SK-N-SH (cell line): ENCODE measurements around the gene PEX5. TPM values are rescaled to one million over a fixed set of nuclear protein-coding genes. Genes with fewer than 3 reads are reported as not detected.

ENCODE experiments used
- CTCF ChIA-PET: fragments of 300-600, 350-600 bp; formaldehyde crosslinking; extraction: SDS; loops from one replicate; lab custom pipeline; 2021; lab: Yijun Ruan, JAX
- POLR2A ChIA-PET: fragments of 350-600 bp; sonication (Branson Sonifier 250); formaldehyde crosslinking; extraction: SDS; loops from one replicate; lab custom pipeline; 2020; ENCODE audit warnings: antibody characterized with exemption, inconsistent platforms; lab: Yijun Ruan, JAX
- DNase-seq: peaks from one replicate; pipeline ENCODE4 v3.0.0; 2012
- H2AFZ ChIP-seq: fragments of 200-600 bp; sonication (generic); 2 replicates; pipeline ENCODE4 v1.8.1; 2016; ENCODE audit warnings: antibody characterized with exemption, mild to moderate bottlenecking, low read depth
- H3F3A ChIP-seq: fragments of 200-600 bp; sonication (generic); replicated peaks from 2 replicates; pipeline ENCODE3; 2016; ENCODE audit warnings: antibody characterized with exemption, mild to moderate bottlenecking; ENCODE audit not compliant: insufficient read depth
- H3K27ac ChIP-seq, 2 experiments: fragments of 200-500 bp in 1 of 2; fragments of 200-600 bp in 1 of 2; sonication (Bioruptor generic) in 1 of 2; sonication (generic), shearing (Covaris generic) in 1 of 2; 2 replicates each; pipeline versions ENCODE4 v1.5.1 to v1.6.1; 2014 to 2016; ENCODE audit warnings: low read depth in 2 of 2, inconsistent platforms in 1 of 2, low read length in 1 of 2, mild to moderate bottlenecking in 1 of 2, mixed read lengths in 1 of 2
- H3K27me3 ChIP-seq: fragments of 200-600 bp; sonication (generic), shearing (Covaris generic); 2 replicates; pipeline ENCODE4 v1.6.1; 2016; ENCODE audit warnings: mixed run types; ENCODE audit not compliant: insufficient read depth
- H3K36me3 ChIP-seq, 2 experiments: fragments of 200-500 bp in 1 of 2; fragments of 200-600 bp in 1 of 2; sonication (Bioruptor generic) in 1 of 2; sonication (generic) in 1 of 2; replicated peaks in 1 of 2; 2 replicates each; pipeline versions ENCODE3 to v1.5.1; 2014 to 2016; ENCODE audit warnings: low read length in 1 of 2, mild to moderate bottlenecking in 1 of 2; ENCODE audit not compliant: insufficient read depth in 2 of 2, control insufficient read depth in 1 of 2
- H3K4me1 ChIP-seq, 2 experiments: fragments of 200-500 bp in 1 of 2; fragments of 200-600 bp in 1 of 2; sonication (Bioruptor generic) in 1 of 2; sonication (generic), shearing (Covaris generic) in 1 of 2; 2 replicates each; pipeline versions ENCODE4 v1.5.1 to v1.6.1; 2014 to 2016; ENCODE audit warnings: low read depth in 1 of 2, low read length in 1 of 2, mixed run types in 1 of 2; ENCODE audit not compliant: insufficient read depth in 2 of 2, control insufficient read depth in 1 of 2
- H3K4me2 ChIP-seq: fragments of 200-600 bp; sonication (generic), shearing (Covaris generic); 2 replicates; pipeline ENCODE4 v1.6.1; 2017; ENCODE audit warnings: mixed run types
- H3K4me3 ChIP-seq, 2 experiments: fragments of 200-500 bp in 1 of 2; fragments of 200-600 bp in 1 of 2; sonication (Bioruptor generic) in 1 of 2; sonication (generic), shearing (Covaris generic) in 1 of 2; 2 replicates each; pipeline versions ENCODE4 v1.5.1 to v1.8.1; 2014 to 2016; ENCODE audit warnings: low read depth in 2 of 2, inconsistent platforms in 1 of 2, low read length in 1 of 2, mild to moderate bottlenecking in 1 of 2, mixed read lengths in 1 of 2, moderate library complexity in 1 of 2
- H3K79me2 ChIP-seq: fragments of 200-600 bp; sonication (generic); 2 replicates; pipeline ENCODE4 v1.8.1; 2017; ENCODE audit warnings: mild to moderate bottlenecking; ENCODE audit not compliant: insufficient read depth
- H3K9ac ChIP-seq: fragments of 200-600 bp; sonication (generic); 2 replicates; pipeline ENCODE4 v1.6.1; 2017; ENCODE audit warnings: mixed run types
- H3K9me2 ChIP-seq: fragments of 200-600 bp; sonication (generic); 2 replicates; pipeline ENCODE4 v1.6.1; 2017; ENCODE audit warnings: mixed run types
- H3K9me3 ChIP-seq: fragments of 200-600 bp; sonication (generic); 2 replicates; pipeline ENCODE4 v1.6.1; 2017; ENCODE audit warnings: mixed run types, mild to moderate bottlenecking, moderate library complexity
- H4K20me1 ChIP-seq: fragments of 200-600 bp; sonication (generic); 2 replicates; pipeline ENCODE4 v1.6.1; 2017; ENCODE audit warnings: mild to moderate bottlenecking, mixed run types; ENCODE audit not compliant: insufficient read depth
- EP300 ChIP-seq, 2 experiments: IDR thresholded peaks; 2 replicates each; pipeline versions ENCODE4 v1.4.0 to v1.6.1; 2012; ENCODE audit warnings: borderline replicate concordance in 1 of 2, low read depth in 1 of 2, low read length in 1 of 2
- GABPA ChIP-seq: IDR thresholded peaks from 2 replicates; pipeline ENCODE4 v1.4.0; 2012; ENCODE audit warnings: low read depth, mild to moderate bottlenecking
- GATA2 ChIP-seq: sonication (generic); formaldehyde crosslinking; IDR thresholded peaks from 2 replicates; pipeline ENCODE4 v1.5.0; 2020; ENCODE audit warnings: mild to moderate bottlenecking, missing genetic modification reagents
- JUND ChIP-seq: IDR thresholded peaks from 2 replicates; pipeline ENCODE4 v1.4.0; 2012
- MAX ChIP-seq: IDR thresholded peaks from 2 replicates; pipeline ENCODE4 v1.4.0; 2012; ENCODE audit warnings: low read depth
- MEF2A ChIP-seq: IDR thresholded peaks from 2 replicates; pipeline ENCODE4 v1.4.0; 2012; ENCODE audit warnings: low read depth, borderline replicate concordance
- MXI1 ChIP-seq: IDR thresholded peaks from 2 replicates; pipeline ENCODE4 v1.6.1; 2012; ENCODE audit warnings: mild to moderate bottlenecking, low read depth, low read length, improper control_type of control experiment
- NFIC ChIP-seq: IDR thresholded peaks from 2 replicates; pipeline ENCODE4 v1.4.0; 2012; ENCODE audit warnings: borderline replicate concordance
- NRF1 ChIP-seq: IDR thresholded peaks from 2 replicates; pipeline ENCODE4 v1.6.1; 2012; ENCODE audit warnings: low read depth, mild to moderate bottlenecking, low read length
- PBX3 ChIP-seq: IDR thresholded peaks from 2 replicates; pipeline ENCODE4; 2012
- RCOR1 ChIP-seq: fragments of 150-350 bp; IDR thresholded peaks from 2 replicates; pipeline ENCODE4 v1.6.1; 2017; ENCODE audit warnings: antibody characterized with exemption, low read length
- TCF12 ChIP-seq: IDR thresholded peaks from 2 replicates; pipeline ENCODE4 v1.4.0; 2012
- TEAD4 ChIP-seq: IDR thresholded peaks from 2 replicates; pipeline ENCODE4 v1.4.0; 2012; ENCODE audit warnings: mild to moderate bottlenecking, borderline replicate concordance; ENCODE audit not compliant: insufficient read depth
- YY1 ChIP-seq: IDR thresholded peaks from 2 replicates; pipeline ENCODE4 v1.4.0; 2012; ENCODE audit warnings: low read depth, mild to moderate bottlenecking
- WGBS: methylation state at CpG from one replicate; pipeline ENCODE4 v1.1.6; 2017; ENCODE audit warnings: low lambda C conversion rate; 5-methylcytosine and 5-hydroxymethylcytosine counted together
- polyA plus RNA-seq, 3 experiments: library from polyadenylated mRNA; depleted of rRNA; stranded (reverse); fragments of >200 nt; gene quantifications; 2 replicates each; pipeline ENCODE4 v1.2.3, GENCODE V29; 2012
- TF ChIP-seq, protein P1 (sequence below): fragments of 150-350 bp; IDR thresholded peaks from 2 replicates; pipeline ENCODE4 v1.6.1; 2016; ENCODE audit warnings: mild to moderate bottlenecking, low read depth, low read length
- TF ChIP-seq, protein P2 (sequence below): IDR thresholded peaks from 2 replicates; pipeline ENCODE4 v1.6.1; 2012; ENCODE audit warnings: mild to moderate bottlenecking, low read depth, low read length, moderate library complexity

Gene PEX5
- polyA plus RNA-seq, 1 of the 3 experiments (the other 2 are of a cell fraction), result 22.6 TPM

DNA sequence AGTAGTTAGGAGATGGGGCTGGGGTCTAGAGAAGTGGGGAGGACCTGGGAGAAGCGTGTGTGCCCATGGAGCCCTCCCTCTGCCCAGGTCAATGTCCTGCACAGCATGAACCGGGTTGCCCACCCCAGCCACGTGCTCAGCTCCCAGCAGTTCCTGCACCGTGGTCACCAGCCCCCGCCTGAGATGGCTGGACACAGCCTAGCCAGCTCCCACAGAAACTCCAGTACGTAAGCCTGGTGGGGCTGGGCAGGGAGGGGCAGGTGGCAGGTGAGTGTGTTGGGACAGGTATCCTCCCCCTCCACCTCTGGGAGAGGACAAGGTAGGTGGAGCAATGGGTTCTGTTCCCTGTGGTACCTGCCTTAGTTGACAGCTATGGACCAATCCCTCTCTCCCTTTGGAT, 38.6 kb upstream of the PEX5 start:
- DNase-seq, result no peak
- Histone ChIP-seq H3K9me3 (no peaks in the 10 kb centered on the region), H4K20me1 (no peaks in the 10 kb centered on the region), H3K9me2 (no peaks in the 10 kb centered on the region), H3K79me2 (no peaks in the 10 kb centered on the region), H3F3A (no peaks in the 10 kb centered on the region), H3K9ac (no peak overlapping the region), H3K4me2 (no peak overlapping the region), H3K4me1 (peaks cover 0 to 19% of the 10 kb centered on the region in 2 experiments; a peak in 2 of 4 replicates), H2AFZ (no peak overlapping the region), H3K4me3 (no peak overlapping the region), H3K27me3 (no peaks in the 10 kb centered on the region), H3K36me3 (peaks cover 0 to 10% of the 10 kb centered on the region in 2 experiments), H3K27ac (no peak overlapping the region)
- 80% methylated on average over 4 of the region's 6 CpGs for WGBS
- ChIA-PET POLR2A (no interaction called here), CTCF (interaction anchor here (1.2 to 2.0 kb wide), 3 partner anchors 12 to 42 kb away, joined by 3 to 8 read pairs (median 5); partner anchors contain the start of gene C1RL)
- TF ChIP-seq RCOR1, result no peak
- no peak for TF ChIP-seq YY1
- TF ChIP-seq MEF2A, result no peak
- TF ChIP-seq NRF1, result no peak
- TF ChIP-seq PBX3, result no peak
- no peak for TF ChIP-seq GABPA
- TF ChIP-seq TEAD4, result no peak
- no peak for TF ChIP-seq GATA2 (CRISPR knock-in tag)
- TF ChIP-seq, protein P1, sequence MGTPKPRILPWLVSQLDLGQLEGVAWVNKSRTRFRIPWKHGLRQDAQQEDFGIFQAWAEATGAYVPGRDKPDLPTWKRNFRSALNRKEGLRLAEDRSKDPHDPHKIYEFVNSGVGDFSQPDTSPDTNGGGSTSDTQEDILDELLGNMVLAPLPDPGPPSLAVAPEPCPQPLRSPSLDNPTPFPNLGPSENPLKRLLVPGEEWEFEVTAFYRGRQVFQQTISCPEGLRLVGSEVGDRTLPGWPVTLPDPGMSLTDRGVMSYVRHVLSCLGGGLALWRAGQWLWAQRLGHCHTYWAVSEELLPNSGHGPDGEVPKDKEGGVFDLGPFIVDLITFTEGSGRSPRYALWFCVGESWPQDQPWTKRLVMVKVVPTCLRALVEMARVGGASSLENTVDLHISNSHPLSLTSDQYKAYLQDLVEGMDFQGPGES, result no peak
- TF ChIP-seq, protein P2, sequence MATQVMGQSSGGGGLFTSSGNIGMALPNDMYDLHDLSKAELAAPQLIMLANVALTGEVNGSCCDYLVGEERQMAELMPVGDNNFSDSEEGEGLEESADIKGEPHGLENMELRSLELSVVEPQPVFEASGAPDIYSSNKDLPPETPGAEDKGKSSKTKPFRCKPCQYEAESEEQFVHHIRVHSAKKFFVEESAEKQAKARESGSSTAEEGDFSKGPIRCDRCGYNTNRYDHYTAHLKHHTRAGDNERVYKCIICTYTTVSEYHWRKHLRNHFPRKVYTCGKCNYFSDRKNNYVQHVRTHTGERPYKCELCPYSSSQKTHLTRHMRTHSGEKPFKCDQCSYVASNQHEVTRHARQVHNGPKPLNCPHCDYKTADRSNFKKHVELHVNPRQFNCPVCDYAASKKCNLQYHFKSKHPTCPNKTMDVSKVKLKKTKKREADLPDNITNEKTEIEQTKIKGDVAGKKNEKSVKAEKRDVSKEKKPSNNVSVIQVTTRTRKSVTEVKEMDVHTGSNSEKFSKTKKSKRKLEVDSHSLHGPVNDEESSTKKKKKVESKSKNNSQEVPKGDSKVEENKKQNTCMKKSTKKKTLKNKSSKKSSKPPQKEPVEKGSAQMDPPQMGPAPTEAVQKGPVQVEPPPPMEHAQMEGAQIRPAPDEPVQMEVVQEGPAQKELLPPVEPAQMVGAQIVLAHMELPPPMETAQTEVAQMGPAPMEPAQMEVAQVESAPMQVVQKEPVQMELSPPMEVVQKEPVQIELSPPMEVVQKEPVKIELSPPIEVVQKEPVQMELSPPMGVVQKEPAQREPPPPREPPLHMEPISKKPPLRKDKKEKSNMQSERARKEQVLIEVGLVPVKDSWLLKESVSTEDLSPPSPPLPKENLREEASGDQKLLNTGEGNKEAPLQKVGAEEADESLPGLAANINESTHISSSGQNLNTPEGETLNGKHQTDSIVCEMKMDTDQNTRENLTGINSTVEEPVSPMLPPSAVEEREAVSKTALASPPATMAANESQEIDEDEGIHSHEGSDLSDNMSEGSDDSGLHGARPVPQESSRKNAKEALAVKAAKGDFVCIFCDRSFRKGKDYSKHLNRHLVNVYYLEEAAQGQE, result no peak
- no peak for TF ChIP-seq MAX
- TF ChIP-seq NFIC, result no peak
- TF ChIP-seq MXI1, result no peak
- no peak for TF ChIP-seq TCF12
- TF ChIP-seq EP300 (IDR thresholded peaks at IDR 0.05; ENCODE audit: borderline replicate concordance in 1 of 2, low read depth in 1 of 2, low read length in 1 of 2), result no peak
- TF ChIP-seq JUND, result no peak
